ENCODE data around the gene PDE4A. TPM values are rescaled to one million over a fixed set of nuclear protein-coding genes. Genes with fewer than 3 reads are reported as not detected.

PDE4A gene
- total and polyA plus RNA-seq, 8 donors = 5.0 to 12.6 (median 9.3) TPM

DNA sequence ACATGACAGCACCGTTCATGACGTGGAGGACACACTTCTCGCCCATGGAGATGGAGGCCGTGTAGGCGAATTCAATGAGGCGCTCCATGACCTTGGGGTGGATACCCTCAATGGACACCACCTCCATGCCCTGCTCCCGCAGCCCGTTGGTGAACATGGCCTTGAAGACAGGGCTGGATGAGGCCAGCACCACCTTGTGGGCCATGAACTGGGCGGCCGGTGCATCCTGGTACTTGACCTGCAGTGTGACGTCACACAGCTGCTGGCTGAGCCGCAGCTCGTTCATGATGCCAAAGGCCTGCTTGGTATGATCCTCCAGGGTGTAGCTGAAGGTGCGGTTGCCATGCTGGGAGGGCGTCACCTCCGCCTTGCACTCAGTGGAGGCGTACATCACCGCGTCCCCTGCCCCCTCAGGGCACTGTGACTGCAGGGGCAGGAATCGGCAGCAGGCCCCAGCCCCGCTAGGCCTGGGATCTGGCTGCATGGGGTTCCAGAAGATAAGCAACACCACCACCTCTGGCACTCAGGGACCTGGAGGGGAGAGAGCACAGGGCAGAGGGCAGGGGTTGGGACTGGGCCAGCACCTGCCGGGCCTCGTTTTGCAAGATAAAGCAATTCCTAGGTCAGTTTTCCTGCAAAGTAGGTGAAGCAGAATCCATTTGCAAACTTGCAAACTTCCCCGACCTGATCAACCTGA is 79.4 kb downstream of the PDE4A start:
- DNase-seq (peak in 1 of 6 donors; percentile 73), FAIRE-seq (no peak), ATAC-seq (no peak)
- Histone ChIP-seq H3K9me3 (no peaks in the 10 kb centered on the region), H3K27ac (peak overlapping the region in 1 of 4 donors; percentile 7), H3K36me3 (peaks cover 0 to 20% (median 7%) of the 10 kb centered on the region in 3 donors), H3K4me1 (peaks cover 0 to 5% (median 5%) of the 10 kb centered on the region in 3 donors), H3K4me3 (no peak overlapping the region), H3K27me3 (no peaks in the 10 kb centered on the region)
- WGBS, 2 donors = 73 to 77% methylated on average over 24 of the region's 24 CpGs
- TF ChIP-seq, protein P1, sequence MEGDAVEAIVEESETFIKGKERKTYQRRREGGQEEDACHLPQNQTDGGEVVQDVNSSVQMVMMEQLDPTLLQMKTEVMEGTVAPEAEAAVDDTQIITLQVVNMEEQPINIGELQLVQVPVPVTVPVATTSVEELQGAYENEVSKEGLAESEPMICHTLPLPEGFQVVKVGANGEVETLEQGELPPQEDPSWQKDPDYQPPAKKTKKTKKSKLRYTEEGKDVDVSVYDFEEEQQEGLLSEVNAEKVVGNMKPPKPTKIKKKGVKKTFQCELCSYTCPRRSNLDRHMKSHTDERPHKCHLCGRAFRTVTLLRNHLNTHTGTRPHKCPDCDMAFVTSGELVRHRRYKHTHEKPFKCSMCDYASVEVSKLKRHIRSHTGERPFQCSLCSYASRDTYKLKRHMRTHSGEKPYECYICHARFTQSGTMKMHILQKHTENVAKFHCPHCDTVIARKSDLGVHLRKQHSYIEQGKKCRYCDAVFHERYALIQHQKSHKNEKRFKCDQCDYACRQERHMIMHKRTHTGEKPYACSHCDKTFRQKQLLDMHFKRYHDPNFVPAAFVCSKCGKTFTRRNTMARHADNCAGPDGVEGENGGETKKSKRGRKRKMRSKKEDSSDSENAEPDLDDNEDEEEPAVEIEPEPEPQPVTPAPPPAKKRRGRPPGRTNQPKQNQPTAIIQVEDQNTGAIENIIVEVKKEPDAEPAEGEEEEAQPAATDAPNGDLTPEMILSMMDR (IDR thresholded peaks at IDR 0.05) = no peak
- intact Hi-C loops (cut with DNase I) = loop anchor here in 2 of 3 donors (10.0 kb wide), 2 partner anchors 65 to 135 kb away; partner anchors contain the start of genes CDKN2D (in 1 of the 2) and KRI1 (in 1 of the 2)

DNA sequence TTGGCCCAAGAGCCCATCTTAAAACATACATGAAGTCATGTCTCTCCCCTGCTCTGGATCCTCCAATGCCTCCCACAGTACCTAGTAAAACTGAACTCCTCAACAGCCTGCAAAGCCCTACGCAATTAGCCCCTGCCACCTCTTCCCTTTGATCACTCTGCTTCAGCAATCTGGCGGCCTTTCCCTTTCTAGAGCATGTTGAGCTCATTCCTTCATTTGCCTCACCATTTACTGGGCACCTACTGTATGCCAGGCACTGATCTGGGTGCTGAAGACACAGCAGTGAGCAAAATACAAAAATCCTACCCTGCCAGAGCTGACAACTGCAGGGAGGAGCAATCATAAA is 79.9 kb downstream of the PDE4A start:
- Histone ChIP-seq H3K4me1 (peaks cover 0 to 5% (median 5%) of the 10 kb centered on the region in 3 donors), H3K27ac (no peak overlapping the region), H3K4me3 (no peak overlapping the region), H3K9me3 (no peaks in the 10 kb centered on the region), H3K36me3 (peaks cover 0 to 17% (median 4%) of the 10 kb centered on the region in 3 donors), H3K27me3 (no peaks in the 10 kb centered on the region)
- no peak for FAIRE-seq
- no peak for DNase-seq
- TF ChIP-seq, protein P1 (IDR thresholded peaks at IDR 0.05) = no peak
- 90 to 96% methylated on average over 2 of the region's 2 CpGs for WGBS, 2 donors
- no peak for ATAC-seq
- intact Hi-C loops (cut with DNase I) = no loop called here

DNA sequence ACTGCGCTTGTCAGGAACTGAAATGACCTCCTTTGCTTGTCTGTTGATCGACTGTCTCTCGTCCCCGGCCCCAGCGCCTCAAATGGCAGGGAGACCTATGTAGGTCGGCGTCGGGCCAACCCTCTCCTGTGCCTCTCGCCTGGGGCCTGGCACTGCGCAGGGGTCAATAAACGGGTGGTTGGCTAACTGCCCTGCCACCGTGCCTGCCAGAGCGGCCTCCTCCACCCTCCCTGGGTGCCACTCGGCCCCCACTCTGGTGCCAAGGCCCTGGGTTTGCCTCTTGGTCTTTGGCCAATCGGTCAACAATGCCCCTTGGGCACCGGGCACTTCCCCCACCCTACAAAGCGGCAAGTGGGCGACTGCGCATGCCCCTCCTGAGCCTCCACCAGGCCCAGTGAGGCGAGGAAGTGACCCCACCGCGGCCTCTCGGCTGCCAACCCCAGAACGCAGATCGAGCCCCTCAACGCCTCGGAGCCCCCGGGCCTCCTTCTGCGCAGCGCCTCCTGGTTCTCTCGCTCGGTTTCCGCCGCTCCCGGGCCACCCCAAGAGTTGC is 81.7 kb downstream of the PDE4A start:
- peak; percentile 90 to 99 (median 96) for DNase-seq
- Histone ChIP-seq H3K36me3 (peaks cover 0 to 13% (median 0%) of the 10 kb centered on the region in 3 donors), H3K27me3 (no peaks in the 10 kb centered on the region), H3K4me3 (peak overlapping the region; percentile 62 to 89 (median 83)), H3K4me1 (peaks cover 0 to 5% (median 5%) of the 10 kb centered on the region in 3 donors), H3K27ac (peak overlapping the region; percentile 93 to 99 (median 98)), H3K9me3 (no peaks in the 10 kb centered on the region)
- intact Hi-C loops (cut with DNase I) = no loop called here
- TF ChIP-seq, protein P1 (IDR thresholded peaks at IDR 0.05) = no peak
- no peak for FAIRE-seq
- ATAC-seq = peak; percentile 73 to 81 (median 76)
- WGBS, 2 donors = 0 to 1% methylated on average over 34 to 35 of the region's 35 CpGs

DNA sequence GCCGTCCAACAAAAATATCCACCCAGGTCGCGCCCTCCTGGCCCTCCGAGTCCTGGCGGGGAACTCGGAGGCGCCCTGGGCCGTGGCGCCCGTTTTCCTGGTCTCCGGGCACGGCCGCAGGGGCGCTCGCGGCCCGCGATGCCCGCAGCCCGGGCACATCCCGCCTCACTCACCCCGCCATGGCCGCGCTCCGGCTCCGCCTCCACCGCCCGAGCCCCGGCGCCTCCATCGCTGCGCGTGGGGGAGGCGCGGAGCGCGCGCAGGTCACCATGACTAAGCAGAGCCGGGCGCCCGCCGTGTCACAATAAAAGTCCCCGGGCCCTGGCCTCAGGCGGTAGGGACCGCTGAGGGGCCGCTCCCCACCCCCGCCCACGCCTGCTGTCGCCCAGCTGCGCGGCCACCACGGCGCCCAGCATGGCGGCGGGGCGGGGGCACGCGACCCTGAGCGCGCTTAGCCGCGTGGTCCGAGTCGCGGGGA is 82.2 kb downstream of the PDE4A start:
- Histone ChIP-seq H3K4me1 (peaks cover 0 to 5% (median 5%) of the 10 kb centered on the region in 3 donors), H3K27me3 (no peaks in the 10 kb centered on the region), H3K27ac (peak overlapping the region; percentile 93 to 99 (median 98)), H3K9me3 (no peaks in the 10 kb centered on the region), H3K4me3 (peak overlapping the region; percentile 62 to 89 (median 83)), H3K36me3 (peaks cover 0 to 13% (median 0%) of the 10 kb centered on the region in 3 donors)
- no peak for FAIRE-seq
- TF ChIP-seq, protein P1 (IDR thresholded peaks at IDR 0.05) = no peak
- WGBS, 2 donors = 0 to 1% methylated on average over 45 to 65 of the region's 65 CpGs
- DNase-seq = peak; percentile 94 to 97 (median 96)
- intact Hi-C loops (cut with DNase I) = no loop called here
- peak; percentile 85 to 92 (median 92) for ATAC-seq

Data from pancreas (tissue), 10 donors.